GM12878 (cell line): ENCODE data around the gene UNG. TPM values are rescaled to one million over a fixed set of nuclear protein-coding genes. Genes with fewer than 3 reads are reported as not detected.

Experiments used
- ATAC-seq: fragments of 200-7000 bp; cut with Tn5 transposase; 3 replicates; pipeline ENCODE4 v1.9.1; 2020; ENCODE audit warnings: mild to moderate bottlenecking, moderate library complexity
- BruUV-seq: library from RNA; stranded (reverse); fragments of 400-500 nt; replicated peaks from 2 replicates; lab custom pipeline; 2021; lab: Mats Ljungman, UMichigan
- CTCF ChIA-PET: fragments of 300-600 bp; sonication (Branson Sonifier 250); formaldehyde crosslinking; extraction: SDS; loops from one replicate; lab custom pipeline; 2021; ENCODE audit warnings: inconsistent platforms; lab: Yijun Ruan, JAX
- POLR2A ChIA-PET: fragments of 350-600 bp; formaldehyde crosslinking; extraction: SDS; loops from one replicate; lab custom pipeline; 2021; ENCODE audit warnings: inconsistent platforms; lab: Charles Lee
- RAD21 ChIA-PET: fragments of 300-600 bp; sonication (Branson Sonifier 250); formaldehyde crosslinking; loops from one replicate; lab custom pipeline; 2023; ENCODE audit warnings: antibody characterized with exemption; ENCODE audit not compliant: unreplicated experiment; lab: Charles Lee
- SMC1A ChIA-PET: fragments of 300-600 bp; sonication (Branson Sonifier 250); formaldehyde crosslinking; loops from one replicate; lab custom pipeline; 2023; ENCODE audit not compliant: unreplicated experiment, uncharacterized antibody; lab: Charles Lee
- DNase-seq: peaks from one replicate; pipeline ENCODE4 v3.0.0-alpha.2; 2011; ENCODE audit warnings: low read depth, low spot score
- FAIRE-seq: peaks from 3 replicates; lab custom pipeline; 2011; peaks lifted over from hg19 to GRCh38; lab: Jason Lieb, UNC
- H2AFZ ChIP-seq: 2 replicates; pipeline ENCODE4 v1.6.0; 2011; ENCODE audit warnings: low read depth, low read length, control low read depth; ENCODE audit not compliant: control insufficient read depth
- H3K27ac ChIP-seq: 2 replicates; pipeline ENCODE4 v1.5.1; 2011; ENCODE audit warnings: control low read depth; ENCODE audit not compliant: control insufficient read depth, insufficient read depth
- H3K27me3 ChIP-seq, 2 experiments: replicated peaks in 1 of 2; 2 replicates each; pipeline versions ENCODE4 v1.6.0 to v1.6.1; 2011; ENCODE audit warnings: low read length in 1 of 2; ENCODE audit not compliant: control insufficient read depth in 2 of 2, insufficient read depth in 2 of 2
- H3K36me3 ChIP-seq, 2 experiments: 2 replicates each; pipeline ENCODE4 v1.5.1; 2011; ENCODE audit warnings: low read length in 1 of 2; ENCODE audit not compliant: control insufficient read depth in 2 of 2, insufficient read depth in 2 of 2
- H3K4me1 ChIP-seq: 2 replicates; pipeline ENCODE4 v1.6.1; 2011; ENCODE audit warnings: mild to moderate bottlenecking, low read length, moderate library complexity, mixed read lengths; ENCODE audit not compliant: control insufficient read depth, insufficient read depth
- H3K4me2 ChIP-seq: 2 replicates; pipeline ENCODE4 v1.6.0; 2011; ENCODE audit warnings: control low read depth; ENCODE audit not compliant: control insufficient read depth, insufficient read depth
- H3K4me3 ChIP-seq: fragments of 200-600 bp; sonication (generic); 2 replicates; pipeline ENCODE4 v1.5.1; 2016
- H3K79me2 ChIP-seq: 2 replicates; pipeline ENCODE4 v1.6.0; 2011; ENCODE audit warnings: low read length; ENCODE audit not compliant: control insufficient read depth, insufficient read depth
- H3K9ac ChIP-seq: 2 replicates; pipeline ENCODE4 v1.8.0; 2011; ENCODE audit warnings: low read length, control low read depth, mixed read lengths; ENCODE audit not compliant: control insufficient read depth, insufficient read depth
- H3K9me3 ChIP-seq: replicated peaks from 3 replicates; pipeline ENCODE4 v1.5.1; 2011; ENCODE audit warnings: mild to moderate bottlenecking, low read length; ENCODE audit not compliant: control insufficient read depth, insufficient read depth
- H4K20me1 ChIP-seq: 2 replicates; pipeline ENCODE4 v1.6.0; 2011; ENCODE audit not compliant: control insufficient read depth, insufficient read depth
- ASH2L ChIP-seq: fragments of 300-600, 200-600 bp; sonication (generic); IDR thresholded peaks from 2 replicates; pipeline ENCODE4 v1.6.1; 2017; ENCODE audit warnings: low read depth, mild to moderate bottlenecking, borderline replicate concordance
- IKZF1 ChIP-seq: fragments of 450-650 bp; conservative IDR thresholded peaks from 2 replicates; pipeline ENCODE4 v1.6.1; 2017; ENCODE audit warnings: antibody characterized with exemption, mild to moderate bottlenecking
- KDM1A ChIP-seq: fragments of 200-600 bp; sonication (generic); IDR thresholded peaks from 2 replicates; pipeline ENCODE4 v1.6.1; 2016; ENCODE audit warnings: borderline replicate concordance
- SMAD1 ChIP-seq: fragments of 450-650 bp; IDR thresholded peaks from 2 replicates; pipeline ENCODE4 v1.6.1; 2018; ENCODE audit warnings: mild to moderate bottlenecking, low read depth; ENCODE audit not compliant: partially characterized antibody
- TCF12 ChIP-seq: IDR thresholded peaks from 2 replicates; pipeline ENCODE4 v1.6.1; 2011; ENCODE audit warnings: low read depth, mild to moderate bottlenecking, low read length
- ZNF274 ChIP-seq: IDR thresholded peaks from one replicate; pipeline ENCODE4 v1.8.0; 2011; ENCODE audit not compliant: insufficient read length, insufficient read depth
- WGBS: methylation state at CpG from one replicate; pipeline ENCODE4 v1.1.6; 2016; ENCODE audit warnings: low lambda C conversion rate; ENCODE audit not compliant: insufficient replicate concordance, insufficient coverage; ENCODE audit errors: missing lambda C conversion rate; 5-methylcytosine and 5-hydroxymethylcytosine counted together
- in situ Hi-C: fragments of 300-500 bp; cut with MboI; formaldehyde crosslinking; loops from 9 replicates; pipeline ENCODE4 v1.14.3; 2018; ENCODE audit warnings: mixed read lengths
- intact Hi-C: fragments of 100-400 bp; cut with micrococcal nuclease; formaldehyde crosslinking; loops from one replicate; pipeline ENCODE4 v1.14.2; 2022; ENCODE audit not compliant: unreplicated experiment
- polyA plus RNA-seq, 11 experiments: library from polyadenylated mRNA; depleted of rRNA in 4 of 11; unstranded in 6 of 11; stranded (reverse) in 5 of 11; fragments of >200 nt; fragmentation: Nextera tagmentation in 4 of 11; fragmentation: Illumina TruSeq in 1 of 11; extraction: Ambion mirVana in 4 of 11; extraction: Trizol in 1 of 11; gene quantifications; 1 replicate in 1 of 11; 2 replicates in 10 of 11; pipeline versions ENCODE4 v1.2.1 to v1.2.3, GENCODE V29; 2011 to 2016; ENCODE audit warnings: inconsistent platforms in 2 of 11, missing spikeins in 2 of 11, low read depth in 1 of 11
- total RNA-seq, 4 experiments: library from RNA; depleted of rRNA in 3 of 4; stranded (reverse); fragments of >200 nt in 3 of 4; fragmentation: Illumina TruSeq in 1 of 4; extraction: Trizol in 1 of 4; gene quantifications; 2 replicates each; pipeline versions ENCODE4 v1.2.1 to v1.2.3, GENCODE V29; 2013 to 2021
- TF ChIP-seq, protein P1 (sequence below): fragments of 450-650 bp; IDR thresholded peaks from 2 replicates; pipeline ENCODE4 v1.6.1; 2017; ENCODE audit warnings: mild to moderate bottlenecking, moderate library complexity
- TF ChIP-seq, protein P2 (sequence below), 3 experiments: IDR thresholded peaks in 2 of 3; conservative IDR thresholded peaks in 1 of 3; 2 replicates each; pipeline ENCODE4 v1.5.1; 2011; ENCODE audit warnings: low read depth in 3 of 3, low read length in 3 of 3, mild to moderate bottlenecking in 3 of 3, control low read depth in 2 of 3, moderate library complexity in 2 of 3, inconsistent platforms in 1 of 3, mixed read lengths in 1 of 3; ENCODE audit not compliant: control insufficient read depth in 2 of 3, insufficient read depth in 1 of 3; ENCODE audit errors: extremely low read depth in 1 of 3

UNG gene
- total and polyA plus RNA-seq, 10 of the 15 experiments (the other 5 are each of a cell fraction or from before 2014, with no cell fraction given): 9.5 to 81.9 (median 48.2) TPM

DNA sequence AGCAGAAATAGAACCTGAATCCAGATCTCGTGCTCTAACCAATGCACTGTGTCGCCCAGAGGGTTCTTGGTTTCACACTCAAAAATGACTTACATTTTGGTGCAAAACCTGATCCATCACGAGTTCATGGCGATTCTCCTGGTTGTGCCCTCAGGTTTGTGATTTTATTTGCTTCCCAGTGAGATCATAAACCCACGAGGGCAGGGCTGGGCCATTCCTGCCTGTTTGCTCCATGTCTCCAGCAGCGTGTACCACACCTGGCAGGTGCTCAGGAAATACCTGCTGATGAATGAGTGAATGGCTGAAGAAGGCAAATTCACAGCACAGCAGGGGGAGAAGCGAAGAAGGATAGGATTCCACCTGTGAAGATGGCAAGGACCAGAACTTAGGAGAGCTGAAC lies 28.4 kb downstream of the UNG start (continued):
- TF ChIP-seq, protein P1, sequence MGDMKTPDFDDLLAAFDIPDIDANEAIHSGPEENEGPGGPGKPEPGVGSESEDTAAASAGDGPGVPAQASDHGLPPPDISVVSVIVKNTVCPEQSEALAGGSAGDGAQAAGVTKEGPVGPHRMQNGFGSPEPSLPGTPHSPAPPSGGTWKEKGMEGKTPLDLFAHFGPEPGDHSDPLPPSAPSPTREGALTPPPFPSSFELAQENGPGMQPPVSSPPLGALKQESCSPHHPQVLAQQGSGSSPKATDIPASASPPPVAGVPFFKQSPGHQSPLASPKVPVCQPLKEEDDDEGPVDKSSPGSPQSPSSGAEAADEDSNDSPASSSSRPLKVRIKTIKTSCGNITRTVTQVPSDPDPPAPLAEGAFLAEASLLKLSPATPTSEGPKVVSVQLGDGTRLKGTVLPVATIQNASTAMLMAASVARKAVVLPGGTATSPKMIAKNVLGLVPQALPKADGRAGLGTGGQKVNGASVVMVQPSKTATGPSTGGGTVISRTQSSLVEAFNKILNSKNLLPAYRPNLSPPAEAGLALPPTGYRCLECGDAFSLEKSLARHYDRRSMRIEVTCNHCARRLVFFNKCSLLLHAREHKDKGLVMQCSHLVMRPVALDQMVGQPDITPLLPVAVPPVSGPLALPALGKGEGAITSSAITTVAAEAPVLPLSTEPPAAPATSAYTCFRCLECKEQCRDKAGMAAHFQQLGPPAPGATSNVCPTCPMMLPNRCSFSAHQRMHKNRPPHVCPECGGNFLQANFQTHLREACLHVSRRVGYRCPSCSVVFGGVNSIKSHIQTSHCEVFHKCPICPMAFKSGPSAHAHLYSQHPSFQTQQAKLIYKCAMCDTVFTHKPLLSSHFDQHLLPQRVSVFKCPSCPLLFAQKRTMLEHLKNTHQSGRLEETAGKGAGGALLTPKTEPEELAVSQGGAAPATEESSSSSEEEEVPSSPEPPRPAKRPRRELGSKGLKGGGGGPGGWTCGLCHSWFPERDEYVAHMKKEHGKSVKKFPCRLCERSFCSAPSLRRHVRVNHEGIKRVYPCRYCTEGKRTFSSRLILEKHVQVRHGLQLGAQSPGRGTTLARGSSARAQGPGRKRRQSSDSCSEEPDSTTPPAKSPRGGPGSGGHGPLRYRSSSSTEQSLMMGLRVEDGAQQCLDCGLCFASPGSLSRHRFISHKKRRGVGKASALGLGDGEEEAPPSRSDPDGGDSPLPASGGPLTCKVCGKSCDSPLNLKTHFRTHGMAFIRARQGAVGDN: no peak
- TF ChIP-seq KDM1A: no peak
- TF ChIP-seq, protein P2, sequence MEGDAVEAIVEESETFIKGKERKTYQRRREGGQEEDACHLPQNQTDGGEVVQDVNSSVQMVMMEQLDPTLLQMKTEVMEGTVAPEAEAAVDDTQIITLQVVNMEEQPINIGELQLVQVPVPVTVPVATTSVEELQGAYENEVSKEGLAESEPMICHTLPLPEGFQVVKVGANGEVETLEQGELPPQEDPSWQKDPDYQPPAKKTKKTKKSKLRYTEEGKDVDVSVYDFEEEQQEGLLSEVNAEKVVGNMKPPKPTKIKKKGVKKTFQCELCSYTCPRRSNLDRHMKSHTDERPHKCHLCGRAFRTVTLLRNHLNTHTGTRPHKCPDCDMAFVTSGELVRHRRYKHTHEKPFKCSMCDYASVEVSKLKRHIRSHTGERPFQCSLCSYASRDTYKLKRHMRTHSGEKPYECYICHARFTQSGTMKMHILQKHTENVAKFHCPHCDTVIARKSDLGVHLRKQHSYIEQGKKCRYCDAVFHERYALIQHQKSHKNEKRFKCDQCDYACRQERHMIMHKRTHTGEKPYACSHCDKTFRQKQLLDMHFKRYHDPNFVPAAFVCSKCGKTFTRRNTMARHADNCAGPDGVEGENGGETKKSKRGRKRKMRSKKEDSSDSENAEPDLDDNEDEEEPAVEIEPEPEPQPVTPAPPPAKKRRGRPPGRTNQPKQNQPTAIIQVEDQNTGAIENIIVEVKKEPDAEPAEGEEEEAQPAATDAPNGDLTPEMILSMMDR (IDR thresholded peaks at IDR 0.05 in 2 of 3, conservative IDR thresholded peaks at IDR 0.05 in 1 of 3; ENCODE audit: control insufficient read depth in 2 of 3, extremely low read depth in 1 of 3, insufficient read depth in 1 of 3, low read depth in 3 of 3, low read length in 3 of 3): no peak
- no peak for TF ChIP-seq TCF12
- TF ChIP-seq, all 136 proteins: peak for 0

DNA sequence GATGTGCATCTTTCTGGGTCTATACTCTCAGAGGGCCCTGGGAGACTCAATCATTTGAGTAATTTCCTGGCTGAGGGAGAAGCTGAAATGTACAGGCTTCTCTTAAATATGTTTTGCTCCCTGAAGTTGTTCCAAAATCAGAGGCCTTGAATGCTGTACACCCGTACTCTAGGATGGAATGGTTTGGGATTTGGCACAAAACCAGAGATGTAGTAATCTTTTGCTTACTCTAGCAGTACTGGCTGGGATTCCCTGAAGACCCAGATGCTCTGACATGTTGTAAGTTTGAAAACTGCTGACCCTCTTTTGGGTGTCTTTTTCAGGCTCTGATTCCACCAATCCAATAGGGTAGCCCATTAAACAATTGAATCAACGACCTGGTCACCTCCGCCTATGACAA lies 29.4 kb downstream of the UNG start:
- Histone ChIP-seq H3K4me1 (no peaks in the 10 kb centered on the region), H3K36me3 (no peaks in the 10 kb centered on the region), H3K4me2 (no peak overlapping the region), H3K79me2 (no peaks in the 10 kb centered on the region), H3K27me3 (no peaks in the 10 kb centered on the region), H2AFZ (no peak overlapping the region), H3K9me3 (no peaks in the 10 kb centered on the region), H3K27ac (no peak overlapping the region), H3K4me3 (no peak overlapping the region), H3K9ac (no peak overlapping the region), H4K20me1 (no peaks in the 10 kb centered on the region)
- FAIRE-seq: no peak
- intact Hi-C loops (no loop called here), in situ Hi-C loops (no loop called here)
- CTCF ChIA-PET: interaction anchor here (0.7 to 1.1 kb wide), 3 partner anchors 14 to 18 kb away, joined by 3 to 5 read pairs (median 3); no protein-coding TSS in a partner anchor
- SMC1A ChIA-PET: no interaction called here
- POLR2A ChIA-PET: no interaction called here
- no peak for ATAC-seq
- 53% methylated on average over 3 of the region's 3 CpGs for WGBS
- DNase-seq: no peak
- RAD21 ChIA-PET: no interaction called here
- no TSS peak for BruUV-seq
- TF ChIP-seq SMAD1: no peak
- TF ChIP-seq ZNF274: no peak
- TF ChIP-seq IKZF1: no peak
- TF ChIP-seq ASH2L: no peak
